Subcutaneous adipose tissue (tissue), 4 donors: ENCODE measurements around the gene MTMR10. TPM values are rescaled to one million over a fixed set of nuclear protein-coding genes. Genes with fewer than 3 reads are reported as not detected.

Source experiments
- CTCF ChIP-seq: fragments of 450-650 bp; IDR thresholded peaks from one replicate; pipeline ENCODE4 v1.5.1; 2016; ENCODE audit warnings: low read depth, mild to moderate bottlenecking, control low read depth, antibody characterized with exemption, moderate library complexity
- total RNA-seq, 4 donors: library from RNA; depleted of rRNA; stranded (reverse); fragments of >200 nt; gene quantifications; one replicate each; pipeline ENCODE4 v1.1.0, GENCODE V29; 2016

The MTMR10 gene
- total RNA-seq, 4 donors from 2014 or later: 45.4 to 71.6 (median 54.6) TPM

- TF ChIP-seq CTCF: no peak
Observed at GRCh38 chr15:30978328-30978727, 13.1 kb downstream of the MTMR10 start.

DNA sequence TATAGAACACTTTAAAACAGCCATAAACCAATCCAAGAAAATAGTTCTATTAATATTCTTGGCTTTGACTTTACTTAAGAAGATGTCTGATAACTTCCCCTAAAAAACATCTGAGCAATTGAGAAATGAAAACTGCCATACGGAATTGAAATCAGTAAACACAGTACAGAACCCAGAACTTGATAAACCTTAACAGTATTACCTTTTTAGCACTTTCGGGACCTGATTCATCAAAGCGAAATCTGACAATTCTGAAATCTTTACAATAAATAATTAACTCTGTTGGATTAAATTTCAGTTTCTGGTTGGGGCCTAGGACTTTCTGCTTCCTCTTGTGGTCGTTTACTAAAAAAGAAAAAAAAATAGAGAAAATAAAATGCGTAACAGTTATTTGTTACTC lies 17.3 kb downstream of the MTMR10 start:
- TF ChIP-seq CTCF: no peak

DNA sequence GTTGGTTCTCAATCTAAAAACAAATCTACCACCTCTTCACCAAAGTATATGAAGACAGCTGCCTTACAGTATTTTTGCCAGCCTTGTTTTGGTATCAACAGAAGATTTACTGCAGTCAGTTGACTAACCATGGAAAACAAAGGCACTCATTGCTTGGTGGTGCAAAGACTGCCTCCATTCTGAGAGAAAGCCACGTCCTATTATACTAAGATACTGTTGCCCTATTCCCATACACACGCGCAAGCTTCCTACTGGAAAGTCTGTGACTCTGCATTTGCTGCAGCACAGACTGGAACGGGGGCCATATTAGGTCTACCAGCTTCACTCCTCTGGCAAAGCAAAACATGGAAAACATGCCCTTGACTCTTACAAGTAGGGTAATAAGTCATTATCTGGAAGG lies 18.0 kb downstream of the MTMR10 start:
- no peak for TF ChIP-seq CTCF

DNA sequence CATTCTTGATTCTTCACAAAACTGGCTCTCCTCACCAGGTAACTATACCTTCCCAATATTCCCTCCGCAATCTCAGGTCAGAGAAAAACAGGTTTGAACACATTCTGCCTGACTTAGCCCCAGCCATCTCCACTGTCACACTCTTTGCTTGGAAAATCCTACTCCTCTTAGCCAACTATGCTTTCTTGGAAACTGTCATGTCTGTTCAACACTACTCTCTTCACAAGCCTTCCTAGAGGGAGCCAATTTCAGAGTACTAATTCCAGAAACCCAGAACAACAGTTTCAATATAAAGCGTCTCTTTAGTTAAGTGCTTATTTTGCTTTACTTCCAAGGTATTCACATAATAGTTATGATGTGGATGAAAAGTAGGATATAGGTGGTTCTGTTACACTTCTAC lies 21.7 kb downstream of the MTMR10 start:
- TF ChIP-seq CTCF: no peak

DNA sequence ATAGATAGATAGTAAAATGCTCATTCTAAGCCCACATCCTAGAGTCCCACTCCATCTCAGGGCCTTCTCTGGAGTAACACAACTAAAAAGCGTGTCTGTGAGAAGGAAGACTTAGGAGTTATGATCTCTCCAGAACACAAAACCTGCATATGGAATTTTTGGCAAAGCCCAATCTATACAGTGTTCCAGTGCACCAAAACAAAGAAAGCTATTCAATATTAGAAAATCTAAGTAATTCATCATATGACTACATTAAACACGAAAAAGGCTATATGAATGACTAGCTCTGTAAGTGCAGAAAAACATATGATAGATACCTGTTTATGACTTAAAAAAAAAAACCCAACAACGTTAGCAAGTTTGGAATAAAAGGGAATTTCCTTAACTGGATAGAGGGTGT lies 27.7 kb downstream of the MTMR10 start:
- no peak for TF ChIP-seq CTCF

- TF ChIP-seq CTCF: no peak
Observed at GRCh38 chr15:30962659-30963058, 28.8 kb downstream of the MTMR10 start.

DNA sequence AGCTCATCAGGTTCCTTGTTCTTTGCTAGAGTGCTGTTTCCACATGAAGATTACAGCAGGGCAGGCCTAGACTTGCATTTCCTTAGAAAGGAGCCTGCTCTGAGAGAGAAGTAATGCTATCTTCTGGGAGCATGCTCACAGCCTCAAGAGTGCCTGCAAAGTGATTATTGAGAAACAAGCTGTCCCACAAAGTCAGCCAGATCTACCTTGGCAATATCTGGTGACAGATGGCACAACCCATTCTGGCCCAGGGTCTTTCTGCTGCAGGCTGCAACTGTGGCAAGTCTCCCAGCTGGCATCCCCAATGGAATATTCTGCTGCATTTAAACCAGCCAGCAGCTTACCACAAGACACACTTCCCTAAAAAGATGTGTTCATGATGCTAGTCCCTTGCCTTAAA lies 29.3 kb downstream of the MTMR10 start:
- no peak for TF ChIP-seq CTCF

DNA sequence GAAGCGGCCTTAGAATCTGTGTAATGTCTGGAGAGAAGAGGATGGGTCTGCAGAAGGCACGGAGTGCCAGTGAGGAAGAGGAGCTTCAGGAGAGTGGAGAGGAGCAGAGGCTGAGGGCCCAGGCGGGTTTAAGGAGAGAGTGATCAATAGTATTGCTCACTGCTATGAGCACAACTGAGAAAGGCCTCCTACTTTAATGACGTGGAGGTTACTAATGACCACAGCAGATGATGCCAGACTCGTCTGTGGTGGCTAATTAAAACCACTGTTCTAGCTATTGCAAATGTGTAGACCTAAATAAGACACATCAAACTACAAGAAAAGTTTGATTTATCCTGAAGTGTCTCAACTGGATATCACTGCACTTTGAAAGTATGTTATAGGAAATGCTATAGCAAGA lies 33.2 kb downstream of the MTMR10 start:
- no peak for TF ChIP-seq CTCF
